Esophagus squamous epithelium (tissue), 5 donors: ENCODE data around the gene PRKCZ. TPM values are rescaled to one million over a fixed set of nuclear protein-coding genes. Genes with fewer than 3 reads are reported as not detected.

Source experiments
- DNase-seq: peaks from one replicate; lab custom pipeline; 2025; lab: John Stamatoyannopoulos, UW
- H3K27ac ChIP-seq, 4 donors: fragments of 200-600 bp; sonication (generic); one replicate each; pipeline ENCODE4 v1.5.1; 2016 to 2019; ENCODE audit warnings: mild to moderate bottlenecking in 1 of 4
- H3K27me3 ChIP-seq, 4 donors: fragments of 200-600 bp; sonication (generic); 1 replicate in 3 of 4; 2 replicates in 1 of 4; pipeline versions ENCODE4 v1.5.1 to v1.6.0; 2017 to 2021; ENCODE audit warnings: antibody characterized with exemption in 1 of 4
- H3K36me3 ChIP-seq, 3 donors: fragments of 200-600 bp; sonication (generic); one replicate each; pipeline ENCODE4 v1.5.1; 2016 to 2019
- H3K4me1 ChIP-seq, 3 donors: fragments of 200-600 bp; sonication (generic); one replicate each; pipeline ENCODE4 v1.5.1; 2017 to 2019
- H3K4me3 ChIP-seq, 4 donors: fragments of 200-600 bp; sonication (generic); 1 replicate in 3 of 4; 2 replicates in 1 of 4; pipeline ENCODE4 v1.5.1; 2016 to 2019; ENCODE audit warnings: mild to moderate bottlenecking in 2 of 4, moderate library complexity in 1 of 4
- H3K9me3 ChIP-seq, 3 donors: fragments of 200-600 bp; sonication (generic); one replicate each; pipeline ENCODE4 v1.5.1; 2016 to 2019
- CTCF ChIP-seq, 6 experiments: fragments of 450-650 bp in 4 of 6; fragments of 200-600 bp in 2 of 6; sonication (generic) in 2 of 6; IDR thresholded peaks; one replicate each; pipeline ENCODE4 v1.5.1; 2016 to 2019; ENCODE audit warnings: antibody characterized with exemption in 6 of 6, mild to moderate bottlenecking in 4 of 6, moderate library complexity in 4 of 6
- POLR2A ChIP-seq, 4 donors: fragments of 450-650 bp; IDR thresholded peaks; one replicate each; pipeline ENCODE4 v1.6.1; 2017; ENCODE audit warnings: antibody characterized with exemption in 4 of 4, mild to moderate bottlenecking in 4 of 4, moderate library complexity in 3 of 4
- whole genome bisulfite sequencing, 2 donors: methylation state at CpG; one replicate each; pipeline ENCODE4 v1.1.5; 2018; 5-methylcytosine and 5-hydroxymethylcytosine counted together
- intact Hi-C: fragments of 100-400 bp; cut with DNase I; formaldehyde crosslinking; loops from one replicate; pipeline ENCODE4 v1.15.0; 2022
- total RNA-seq, 4 donors: library from RNA; depleted of rRNA; stranded (reverse); fragments of >200 nt; gene quantifications; one replicate each; pipeline ENCODE4 v1.1.0, GENCODE V29; 2016
- donor health status: DM: yes; HTN: yes; CAD: no.

The PRKCZ gene
- total RNA-seq, 4 donors from 2014 or later, result 14.5 to 23.8 (median 17.5) TPM

GRCh38 chr1:2054560-2054959 lies 4.3 kb downstream of the PRKCZ start:
- Histone ChIP-seq H3K9me3 (no peaks in the 10 kb centered on the region), H3K27me3 (peaks cover 0 to 25% (median 0%) of the 10 kb centered on the region in 4 donors), H3K36me3 (peaks cover 0 to 38% (median 0%) of the 10 kb centered on the region in 3 donors), H3K4me3 (no peak overlapping the region), H3K4me1 (peaks cover 3 to 38% (median 4%) of the 10 kb centered on the region in 3 donors), H3K27ac (no peak overlapping the region)
- intact Hi-C loops, result no loop called here
- TF ChIP-seq POLR2A (IDR thresholded peaks at IDR 0.05) (no peak), CTCF (IDR thresholded peaks at IDR 0.05) (no peak)
- DNase-seq, result no peak
- 75 to 81% methylated on average over 16 to 22 of the region's 22 CpGs for WGBS, 2 donors

GRCh38 chr1:2055911-2056575 lies 5.8 kb downstream of the PRKCZ start:
- intact Hi-C loops, result no loop called here
- Histone ChIP-seq H3K4me1 (peaks cover 0 to 25% (median 0%) of the 10 kb centered on the region in 3 donors), H3K4me3 (no peak overlapping the region), H3K36me3 (peaks cover 0 to 53% (median 0%) of the 10 kb centered on the region in 3 donors), H3K9me3 (no peaks in the 10 kb centered on the region), H3K27me3 (peaks cover 0 to 11% (median 0%) of the 10 kb centered on the region in 4 donors), H3K27ac (no peak overlapping the region)
- TF ChIP-seq POLR2A (IDR thresholded peaks at IDR 0.05) (no peak), CTCF (IDR thresholded peaks at IDR 0.05) (no peak)
- WGBS, 2 donors, result 89 to 92% methylated on average over 3 to 10 of the region's 29 CpGs
- no peak for DNase-seq

GRCh38 chr1:2056955-2057590 lies 6.9 kb downstream of the PRKCZ start:
- Histone ChIP-seq H3K4me3 (no peak overlapping the region), H3K9me3 (no peaks in the 10 kb centered on the region), H3K27me3 (peaks cover 0 to under 1% (median 0%) of the 10 kb centered on the region in 4 donors), H3K36me3 (peaks cover 0 to 64% (median 0%) of the 10 kb centered on the region in 3 donors), H3K4me1 (peaks cover 0 to 14% (median 0%) of the 10 kb centered on the region in 3 donors), H3K27ac (no peak overlapping the region)
- TF ChIP-seq POLR2A (IDR thresholded peaks at IDR 0.05), result no peak
- no peak for TF ChIP-seq CTCF (IDR thresholded peaks at IDR 0.05)
- WGBS, 2 donors, result 89 to 95% methylated on average over 21 of the region's 25 CpGs
- DNase-seq, result no peak
- intact Hi-C loops, result no loop called here

- H3K4me3 ChIP-seq, result no peak overlapping the region
- no peaks in the 10 kb centered on the region for H3K4me1 ChIP-seq
- intact Hi-C loops, result no loop called here
- peaks cover 0 to 3% (median under 1%) of the 10 kb centered on the region in 3 donors for H3K9me3 ChIP-seq
- H3K36me3 ChIP-seq, result peaks cover 0 to 74% (median 0%) of the 10 kb centered on the region in 3 donors
- 93 to 96% methylated on average over 16 to 18 of the region's 35 CpGs for WGBS, 2 donors
- H3K27ac ChIP-seq, result no peak overlapping the region
- TF ChIP-seq POLR2A (IDR thresholded peaks at IDR 0.05), result no peak
- TF ChIP-seq CTCF (IDR thresholded peaks at IDR 0.05), result no peak
- H3K27me3 ChIP-seq, result no peaks in the 10 kb centered on the region
- DNase-seq, result no peak
Observed at GRCh38 chr1:2059290-2059953, 9.2 kb downstream of the PRKCZ start.
